ENCODE measurements around the gene SWSAP1. TPM values are rescaled to one million over a fixed set of nuclear protein-coding genes. Genes with fewer than 3 reads are reported as not detected.

SWSAP1 gene
- total RNA-seq, 4 donors from 2014 or later: 2.1 to 3.3 (median 2.3) TPM

DNA sequence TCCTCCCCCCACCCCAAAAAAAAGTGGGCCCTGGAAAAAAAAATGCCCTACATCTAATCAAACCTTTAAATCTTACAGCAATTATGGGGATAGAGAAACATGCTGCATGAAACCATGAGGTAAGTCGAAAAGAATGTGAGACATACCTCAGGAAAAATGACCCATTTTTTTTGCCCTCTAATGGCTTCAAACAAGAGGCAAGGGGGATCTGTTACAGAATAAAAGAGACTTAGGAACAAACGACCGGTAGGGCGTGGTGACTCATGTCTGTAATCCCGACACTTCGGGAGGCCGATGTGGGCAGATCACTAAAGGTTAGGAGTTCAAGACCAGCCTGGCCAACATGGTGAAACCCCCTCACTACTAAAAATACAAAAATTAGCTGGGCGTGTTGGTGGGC is 36.2 kb downstream of the SWSAP1 start:
- DNase-seq (ENCODE audit: low spot score in 2 of 2): no peak
- intact Hi-C loops (cut with DNase I; ENCODE audit: low total_unique reads): no loop called here
- TF ChIP-seq POLR2A (IDR thresholded peaks at IDR 0.05): no peak
- TF ChIP-seq, protein P1, sequence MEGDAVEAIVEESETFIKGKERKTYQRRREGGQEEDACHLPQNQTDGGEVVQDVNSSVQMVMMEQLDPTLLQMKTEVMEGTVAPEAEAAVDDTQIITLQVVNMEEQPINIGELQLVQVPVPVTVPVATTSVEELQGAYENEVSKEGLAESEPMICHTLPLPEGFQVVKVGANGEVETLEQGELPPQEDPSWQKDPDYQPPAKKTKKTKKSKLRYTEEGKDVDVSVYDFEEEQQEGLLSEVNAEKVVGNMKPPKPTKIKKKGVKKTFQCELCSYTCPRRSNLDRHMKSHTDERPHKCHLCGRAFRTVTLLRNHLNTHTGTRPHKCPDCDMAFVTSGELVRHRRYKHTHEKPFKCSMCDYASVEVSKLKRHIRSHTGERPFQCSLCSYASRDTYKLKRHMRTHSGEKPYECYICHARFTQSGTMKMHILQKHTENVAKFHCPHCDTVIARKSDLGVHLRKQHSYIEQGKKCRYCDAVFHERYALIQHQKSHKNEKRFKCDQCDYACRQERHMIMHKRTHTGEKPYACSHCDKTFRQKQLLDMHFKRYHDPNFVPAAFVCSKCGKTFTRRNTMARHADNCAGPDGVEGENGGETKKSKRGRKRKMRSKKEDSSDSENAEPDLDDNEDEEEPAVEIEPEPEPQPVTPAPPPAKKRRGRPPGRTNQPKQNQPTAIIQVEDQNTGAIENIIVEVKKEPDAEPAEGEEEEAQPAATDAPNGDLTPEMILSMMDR (IDR thresholded peaks at IDR 0.05): no peak
- 63 to 70% methylated on average over 8 of the region's 8 CpGs for WGBS, 2 donors
- no peak overlapping the region for H3K4me3 ChIP-seq (ENCODE audit: low read depth, poor library complexity, severe bottlenecking)

DNA sequence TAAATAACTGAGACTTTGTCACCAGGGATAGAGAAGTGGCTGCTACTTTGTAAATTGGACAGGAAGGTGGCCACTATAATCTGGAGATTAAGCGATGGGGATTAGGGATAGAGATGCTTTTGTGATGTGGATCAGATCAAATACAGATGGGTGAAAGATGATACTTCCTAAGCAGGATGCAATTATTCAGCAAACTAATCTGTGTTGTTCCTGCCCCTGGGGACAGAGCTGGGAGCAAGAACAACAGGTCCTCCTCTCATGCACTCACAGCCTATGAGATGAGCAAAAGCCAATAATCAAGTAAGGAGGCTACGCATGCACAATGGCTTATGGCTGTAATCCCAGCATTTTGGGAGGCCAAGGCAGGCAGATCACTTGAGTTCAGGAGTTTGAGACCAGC is 40.1 kb downstream of the SWSAP1 start:
- 53 to 67% methylated on average over 2 of the region's 2 CpGs for WGBS, 2 donors
- TF ChIP-seq POLR2A (IDR thresholded peaks at IDR 0.05): no peak
- TF ChIP-seq, protein P1 (IDR thresholded peaks at IDR 0.05): no peak
- intact Hi-C loops (cut with DNase I; ENCODE audit: low total_unique reads): no loop called here

DNA sequence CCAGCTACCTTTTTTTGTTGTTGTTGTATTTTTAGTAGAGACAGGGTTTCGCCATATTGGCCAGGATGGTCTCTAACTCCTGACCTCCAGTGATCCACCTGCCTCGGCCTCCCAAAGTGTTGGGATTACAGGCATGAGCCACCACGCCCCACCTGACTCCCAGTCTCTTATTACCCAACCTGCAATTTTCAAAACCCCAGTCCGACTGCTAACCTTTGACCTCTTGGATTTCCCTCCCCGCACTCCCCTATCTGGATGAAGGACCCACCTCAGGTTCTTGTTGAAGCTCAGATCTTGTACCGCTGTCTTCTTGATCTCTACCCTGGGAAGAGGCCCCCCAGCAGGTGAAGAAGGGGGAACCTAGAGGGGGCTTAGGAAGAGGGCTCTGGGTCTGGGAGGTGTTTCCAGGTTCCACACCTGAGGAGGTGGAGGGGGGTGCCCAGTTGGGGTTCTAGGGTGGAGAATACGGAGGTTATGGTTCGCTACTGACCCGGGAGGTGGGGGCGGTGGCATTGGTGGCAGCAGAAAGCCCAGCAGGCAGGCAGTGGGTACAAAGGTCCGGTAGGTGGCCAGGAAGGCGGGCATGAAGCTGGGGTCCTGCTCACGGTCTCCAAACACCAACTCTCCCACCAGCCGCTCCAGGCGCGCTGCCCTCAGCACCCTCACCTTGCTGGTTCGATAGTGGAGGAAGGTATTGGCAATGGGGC is 42.0 kb downstream of the SWSAP1 start:
- no peak for DNase-seq (ENCODE audit: low spot score in 2 of 2)
- TF ChIP-seq, protein P1 (IDR thresholded peaks at IDR 0.05): no peak
- no peak for TF ChIP-seq POLR2A (IDR thresholded peaks at IDR 0.05)
- WGBS, 2 donors: 93 to 94% methylated on average over 17 of the region's 17 CpGs
- intact Hi-C loops (cut with DNase I; ENCODE audit: low total_unique reads): no loop called here
- H3K4me3 ChIP-seq (ENCODE audit: low read depth, poor library complexity, severe bottlenecking): no peak overlapping the region

More for the DNA sequence above, 40.1 kb downstream of the SWSAP1 start:
- no peak overlapping the region for H3K4me3 ChIP-seq (ENCODE audit: low read depth, poor library complexity, severe bottlenecking)
- no peak for DNase-seq (ENCODE audit: low spot score in 2 of 2)

DNA sequence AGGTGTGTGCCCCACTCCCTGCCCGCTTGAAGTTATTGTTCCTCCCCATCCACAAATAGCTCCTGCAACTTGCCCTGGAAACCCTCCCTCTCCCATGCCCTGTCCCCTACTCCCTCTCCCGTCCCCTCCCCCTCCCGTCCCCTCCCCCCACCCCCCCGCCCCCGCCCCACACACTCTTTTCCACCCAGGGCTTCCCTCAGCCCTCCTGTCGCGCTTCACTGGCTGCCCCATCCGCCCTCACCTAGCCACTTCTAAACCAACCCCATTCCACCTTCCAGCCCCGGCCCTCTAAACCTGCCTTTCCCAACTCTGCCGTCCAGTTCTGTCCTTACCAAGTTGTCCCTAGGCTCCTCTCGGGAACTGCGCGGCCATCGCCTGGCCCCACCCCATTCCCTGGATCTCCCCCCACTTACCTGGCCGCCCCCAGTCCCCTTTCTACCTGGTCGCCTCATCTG is 43.7 kb downstream of the SWSAP1 start:
- 14 to 15% methylated on average over 15 to 16 of the region's 16 CpGs for WGBS, 2 donors
- no peak overlapping the region for H3K4me3 ChIP-seq (ENCODE audit: low read depth, poor library complexity, severe bottlenecking)
- no peak for TF ChIP-seq POLR2A (IDR thresholded peaks at IDR 0.05)
- TF ChIP-seq, protein P1 (IDR thresholded peaks at IDR 0.05): no peak
- DNase-seq (ENCODE audit: low spot score in 2 of 2): no peak
- intact Hi-C loops (cut with DNase I; ENCODE audit: low total_unique reads): no loop called here

DNA sequence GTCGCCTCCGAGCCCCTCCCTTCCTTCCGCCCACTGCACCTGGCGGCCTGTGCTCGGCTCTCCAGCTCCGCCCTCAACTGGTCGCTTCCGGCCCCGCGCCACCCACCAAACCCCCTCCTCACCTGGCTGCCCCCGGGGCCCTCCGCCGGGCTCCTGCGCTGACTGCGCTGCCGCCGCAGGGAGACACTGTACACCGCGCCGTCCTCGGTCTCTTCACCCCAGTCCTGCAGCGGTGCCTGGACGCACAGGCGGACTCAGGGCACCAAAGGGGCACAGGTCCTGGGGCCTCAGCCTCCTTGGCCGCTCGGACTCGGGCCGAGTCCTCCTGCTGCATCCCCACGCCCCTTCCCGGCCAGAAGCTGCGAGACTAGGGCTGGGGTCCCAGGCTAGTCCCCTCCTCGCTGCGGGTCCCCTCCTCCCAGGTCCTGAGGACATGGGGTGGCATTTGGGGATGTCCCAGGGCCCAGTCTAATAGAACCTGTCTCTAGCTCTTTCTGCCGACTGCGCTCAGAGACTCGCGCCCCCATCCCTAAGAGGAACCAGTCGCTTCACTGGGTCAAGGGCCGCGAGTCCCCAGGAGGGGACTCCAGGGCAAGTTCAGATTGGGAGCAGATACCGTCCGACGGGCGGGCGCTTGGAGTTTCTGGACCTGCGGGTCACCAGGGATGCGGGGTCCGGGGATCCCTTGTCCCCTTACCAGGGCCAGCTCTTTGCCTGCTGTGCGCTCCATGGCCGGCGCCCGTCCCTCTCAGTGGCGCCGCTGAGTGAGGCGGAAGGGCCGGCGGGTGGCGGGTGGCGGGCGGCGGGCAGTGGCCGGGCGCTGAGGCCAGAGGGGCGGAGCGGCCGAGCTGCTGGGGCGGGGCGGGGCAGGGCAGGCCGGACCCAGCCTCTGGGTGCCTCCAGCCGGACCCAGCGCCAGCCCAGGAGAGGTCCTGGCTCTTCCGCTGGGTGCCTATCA is 44.4 kb downstream of the SWSAP1 start, which contains the start of gene RGL3:
Gene RGL3, minus strand, starts transcription at position 766 of the 958 bp plus-strand sequence. Its CDS starts 36 bp downstream, at position 730.
- no peak within 1 kb of the TSS for H3K4me3 ChIP-seq (ENCODE audit: low read depth, poor library complexity, severe bottlenecking)
- intact Hi-C loops (cut with DNase I; ENCODE audit: low total_unique reads): no loop called here
- DNase-seq (ENCODE audit: low spot score in 2 of 2): peak in 1 of 2 donors; percentile 86
- TF ChIP-seq, protein P1 (IDR thresholded peaks at IDR 0.05): no peak
- no peak for TF ChIP-seq POLR2A (IDR thresholded peaks at IDR 0.05)
- 5 to 13% methylated on average over 37 to 65 of the region's 72 CpGs for WGBS, 2 donors
